ENCODE results near the gene NEIL1.

NEIL1 gene

GRCh38 chr15:75358771-75359536, 12.1 kb downstream of the NEIL1 start:
- no peak for FAIRE-seq

- FAIRE-seq = no peak
Measured at GRCh38 chr15:75359537-75360250, 12.9 kb downstream of the NEIL1 start.

GRCh38 chr15:75360391-75360790, 13.6 kb downstream of the NEIL1 start:
- FAIRE-seq = no peak

- FAIRE-seq = no peak
Measured at GRCh38 chr15:75360856-75361255, 14.0 kb downstream of the NEIL1 start.

GRCh38 chr15:75361361-75361988, 14.6 kb downstream of the NEIL1 start:
- no peak for FAIRE-seq

GRCh38 chr15:75361989-75362641, 15.3 kb downstream of the NEIL1 start:
- FAIRE-seq = no peak

GRCh38 chr15:75362642-75363249, 15.9 kb downstream of the NEIL1 start:
- no peak for FAIRE-seq

GRCh38 chr15:75363786-75364185, 16.9 kb downstream of the NEIL1 start:
- no peak for FAIRE-seq

GRCh38 chr15:75364881-75365280, 18.0 kb downstream of the NEIL1 start:
- FAIRE-seq = no peak

GRCh38 chr15:75366163-75366562, 19.3 kb downstream of the NEIL1 start:
- FAIRE-seq = no peak

GRCh38 chr15:75367006-75367405, 20.2 kb downstream of the NEIL1 start:
- no peak for FAIRE-seq

GRCh38 chr15:75367406-75367912, 20.6 kb downstream of the NEIL1 start:
- FAIRE-seq = no peak

- no peak for FAIRE-seq
Measured at GRCh38 chr15:75367913-75368688, 21.3 kb downstream of the NEIL1 start, which contains the start of gene MAN2C1. Gene MAN2C1 (minus strand): TSS chr15:75368607. CDS start chr15:75368583, 24 bp downstream.

- FAIRE-seq = no peak
Measured at GRCh38 chr15:75368689-75369239, 21.9 kb downstream of the NEIL1 start.

- no peak for FAIRE-seq
Measured at GRCh38 chr15:75369897-75370581, 23.2 kb downstream of the NEIL1 start.

GRCh38 chr15:75371486-75371885, 24.6 kb downstream of the NEIL1 start:
- FAIRE-seq = no peak

- FAIRE-seq = no peak
Measured at GRCh38 chr15:75371901-75372688, 25.3 kb downstream of the NEIL1 start.

- no peak for FAIRE-seq
Measured at GRCh38 chr15:75380773-75381172, 33.9 kb downstream of the NEIL1 start.

GRCh38 chr15:75383986-75384385, 37.1 kb downstream of the NEIL1 start:
- FAIRE-seq = peak; percentile 90
